H1 (cell line): ENCODE results near the gene RNF145. TPM values are rescaled to one million over a fixed set of nuclear protein-coding genes. Genes with fewer than 3 reads are reported as not detected.

Source experiments
- CTCF ChIA-PET: fragments of 300-600 bp; sonication (Branson Sonifier 250); formaldehyde crosslinking; loops from one replicate; lab custom pipeline; 2021; ENCODE audit not compliant: partially characterized antibody; lab: Charles Lee
- POLR2A ChIA-PET: fragments of 300-600 bp; sonication (Branson Sonifier 250); formaldehyde crosslinking; loops from one replicate; lab custom pipeline; 2021; ENCODE audit warnings: inconsistent platforms; ENCODE audit not compliant: partially characterized antibody; lab: Charles Lee
- DNase-seq, 2 experiments: peaks; one replicate each; pipeline versions ENCODE4 v3.0.0 to v3.0.0-alpha.2; 2010 to 2022; ENCODE audit warnings: low spot score in 2 of 2, low read depth in 1 of 2, mixed read lengths in 1 of 2
- FAIRE-seq: peaks from 2 replicates; lab custom pipeline; 2011; peaks lifted over from hg19 to GRCh38; lab: Jason Lieb, UNC
- H2AFZ ChIP-seq: 2 replicates; pipeline ENCODE4 v1.8.1; 2012; ENCODE audit warnings: low read length, inconsistent platforms
- H2AK5ac ChIP-seq: 2 replicates; pipeline ENCODE4 v1.6.1; 2013; ENCODE audit warnings: low read depth, low read length
- H2BK120ac ChIP-seq: replicated peaks from 2 replicates; pipeline ENCODE3; 2013; ENCODE audit warnings: low read depth, low read length, inconsistent platforms
- H2BK12ac ChIP-seq: 2 replicates; pipeline ENCODE4 v1.6.1; 2013; ENCODE audit warnings: low read depth, low read length
- H2BK15ac ChIP-seq: 2 replicates; pipeline ENCODE4 v1.6.1; 2013; ENCODE audit warnings: low read length
- H2BK20ac ChIP-seq: 2 replicates; pipeline ENCODE4 v1.6.1; 2013; ENCODE audit warnings: low read length
- H2BK5ac ChIP-seq: 2 replicates; pipeline ENCODE4 v1.6.1; 2013; ENCODE audit warnings: low read depth, low read length
- H3K14ac ChIP-seq: 2 replicates; pipeline ENCODE4 v1.6.1; 2013; ENCODE audit warnings: inconsistent platforms; ENCODE audit not compliant: insufficient read length
- H3K18ac ChIP-seq: 2 replicates; pipeline ENCODE4 v1.6.1; 2013; ENCODE audit warnings: low read length; ENCODE audit errors: extremely low read depth
- H3K23ac ChIP-seq: 2 replicates; pipeline ENCODE4 v1.6.1; 2013; ENCODE audit warnings: inconsistent platforms; ENCODE audit not compliant: insufficient read length
- H3K23me2 ChIP-seq: 2 replicates; pipeline ENCODE4 v1.6.1; 2013; ENCODE audit warnings: low read depth, low read length
- H3K27ac ChIP-seq: 2 replicates; pipeline ENCODE4 v1.6.1; 2011; ENCODE audit warnings: low read depth, low read length, inconsistent platforms
- H3K27me3 ChIP-seq, 4 experiments: replicated peaks in 1 of 4; 1 replicate in 1 of 4; 2 replicates in 3 of 4; pipeline versions ENCODE4 v1.6.1 to v1.8.1; 2011 to 2013; ENCODE audit warnings: low read length in 3 of 4, mild to moderate bottlenecking in 3 of 4, inconsistent platforms in 2 of 4, mixed read lengths in 2 of 4, moderate library complexity in 1 of 4; ENCODE audit not compliant: control insufficient read depth in 3 of 4, insufficient read depth in 3 of 4; ENCODE audit errors: extremely low read depth in 1 of 4
- H3K36me3 ChIP-seq, 4 experiments: 2 replicates each; pipeline versions ENCODE4 v1.6.1 to v1.8.1; 2011 to 2013; ENCODE audit warnings: mild to moderate bottlenecking in 4 of 4, low read length in 3 of 4, moderate library complexity in 2 of 4, control low read depth in 1 of 4, inconsistent platforms in 1 of 4; ENCODE audit not compliant: insufficient read depth in 4 of 4, control insufficient read depth in 2 of 4
- H3K4ac ChIP-seq: replicated peaks from 2 replicates; pipeline ENCODE3; 2013; ENCODE audit warnings: low read length, low read depth, mixed read lengths, inconsistent platforms; ENCODE audit not compliant: insufficient read length
- H3K4me1 ChIP-seq, 4 experiments: replicated peaks in 1 of 4; 1 replicate in 1 of 4; 2 replicates in 3 of 4; pipeline versions ENCODE4 v1.6.1 to v1.8.1; 2011 to 2013; ENCODE audit warnings: low read length in 3 of 4, inconsistent platforms in 2 of 4, mixed read lengths in 1 of 4; ENCODE audit not compliant: insufficient read depth in 4 of 4, control insufficient read depth in 3 of 4
- H3K4me2 ChIP-seq, 2 experiments: 2 replicates each; pipeline versions ENCODE4 v1.6.1 to v1.8.1; 2011 to 2013; ENCODE audit warnings: low read depth in 2 of 2, low read length in 2 of 2, control low read depth in 1 of 2, inconsistent platforms in 1 of 2, mild to moderate bottlenecking in 1 of 2; ENCODE audit not compliant: insufficient read depth in 1 of 2
- H3K4me3 ChIP-seq, 4 experiments: fragments of 200-600, 300-600 bp in 1 of 4; sonication (generic), shearing (Covaris generic), sonication (Bioruptor Twin) in 1 of 4; 2 replicates each; pipeline versions ENCODE4 v1.5.1 to v1.8.1; 2011 to 2016; ENCODE audit warnings: low read length in 4 of 4, low read depth in 3 of 4, control low read depth in 2 of 4, inconsistent platforms in 2 of 4, mild to moderate bottlenecking in 2 of 4, mixed read lengths in 1 of 4, moderate library complexity in 1 of 4; ENCODE audit not compliant: insufficient read depth in 2 of 4; ENCODE audit errors: extremely low read depth in 1 of 4
- H3K56ac ChIP-seq: replicated peaks from 2 replicates; pipeline ENCODE3; 2013; ENCODE audit warnings: low read depth, mild to moderate bottlenecking, mixed read lengths, low read length, inconsistent platforms; ENCODE audit not compliant: insufficient read length
- H3K79me1 ChIP-seq: 2 replicates; pipeline ENCODE4 v1.6.1; 2013; ENCODE audit warnings: low read depth, low read length, control low read depth
- H3K79me2 ChIP-seq, 2 experiments: 2 replicates each; pipeline versions ENCODE4 v1.6.1 to v1.8.1; 2012 to 2013; ENCODE audit warnings: low read length in 2 of 2, mild to moderate bottlenecking in 2 of 2, inconsistent platforms in 1 of 2; ENCODE audit not compliant: insufficient read depth in 2 of 2, control insufficient read depth in 1 of 2
- H3K9ac ChIP-seq, 4 experiments: replicated peaks in 1 of 4; 1 replicate in 1 of 4; 2 replicates in 3 of 4; pipeline versions ENCODE4 v1.6.1 to v1.8.1; 2011 to 2013; ENCODE audit warnings: low read depth in 3 of 4, low read length in 3 of 4, control low read depth in 2 of 4, mild to moderate bottlenecking in 2 of 4, moderate library complexity in 2 of 4, inconsistent platforms in 1 of 4; ENCODE audit errors: extremely low read depth in 1 of 4
- H3K9me3 ChIP-seq, 2 experiments: 2 replicates each; pipeline versions ENCODE4 v1.6.1 to v1.8.1; 2012 to 2013; ENCODE audit warnings: mild to moderate bottlenecking in 2 of 2, moderate library complexity in 2 of 2, control low read depth in 1 of 2, inconsistent platforms in 1 of 2, low read depth in 1 of 2, low read length in 1 of 2, mixed read lengths in 1 of 2; ENCODE audit not compliant: insufficient read depth in 2 of 2
- H4K20me1 ChIP-seq, 2 experiments: replicated peaks in 1 of 2; 2 replicates each; pipeline versions ENCODE3 to v1.8.1; 2011 to 2013; ENCODE audit warnings: inconsistent platforms in 2 of 2, low read length in 2 of 2, mild to moderate bottlenecking in 1 of 2; ENCODE audit not compliant: insufficient read depth in 2 of 2, control insufficient read depth in 1 of 2
- H4K5ac ChIP-seq: 2 replicates; pipeline ENCODE4 v1.6.1; 2013; ENCODE audit warnings: low read length, low read depth, mixed read lengths, inconsistent platforms; ENCODE audit not compliant: insufficient read length
- H4K8ac ChIP-seq: 2 replicates; pipeline ENCODE4 v1.8.0; 2013; ENCODE audit warnings: mild to moderate bottlenecking, moderate library complexity, low read length, inconsistent platforms; ENCODE audit not compliant: insufficient read depth; ENCODE audit errors: extremely low read depth
- H4K91ac ChIP-seq: replicated peaks from 2 replicates; pipeline ENCODE3; 2013; ENCODE audit warnings: low read length, mixed read lengths, inconsistent platforms; ENCODE audit not compliant: insufficient read length
- CTBP2 ChIP-seq: IDR thresholded peaks from 2 replicates; pipeline ENCODE4 v1.7.0; 2011; ENCODE audit warnings: borderline replicate concordance, mild to moderate bottlenecking, moderate library complexity, mixed read lengths, low read length; ENCODE audit not compliant: insufficient read depth, insufficient read length
- SIX5 ChIP-seq: IDR thresholded peaks from 2 replicates; pipeline ENCODE4 v1.6.1; 2011; ENCODE audit warnings: mild to moderate bottlenecking, low read depth, low read length
- TEAD4 ChIP-seq: IDR thresholded peaks from 2 replicates; pipeline ENCODE4 v1.6.1; 2012; ENCODE audit warnings: low read depth, low read length, inconsistent platforms, mixed read lengths
- WGBS, 2 experiments: shearing (Covaris generic) in 1 of 2; methylation state at CpG; one replicate each; pipeline versions ENCODE4 v1.1.6 to v1.1.7; 2013 to 2015; ENCODE audit warnings: low lambda C conversion rate in 2 of 2, mixed read lengths in 2 of 2, inconsistent platforms in 1 of 2, low coverage in 1 of 2, missing lambda C conversion rate in 1 of 2; ENCODE audit not compliant: insufficient replicate concordance in 2 of 2, insufficient coverage in 1 of 2, insufficient read length in 1 of 2; ENCODE audit errors: extremely low coverage in 1 of 2, missing lambda C conversion rate in 1 of 2; 5-methylcytosine and 5-hydroxymethylcytosine counted together
- polyA plus RNA-seq, 7 experiments: library from polyadenylated mRNA; depleted of rRNA in 3 of 7; stranded (reverse) in 5 of 7; unstranded in 2 of 7; fragments of >200 nt in 5 of 7; fragments of 200-250 nt in 2 of 7; gene quantifications; 1 replicate in 5 of 7; 2 replicates in 1 of 7; 4 replicates in 1 of 7; pipeline versions ENCODE4 v1.2.1 to v1.2.3, GENCODE V29; 2011 to 2013; ENCODE audit warnings: missing spikeins in 2 of 7, mixed read lengths in 2 of 7
- total RNA-seq: library from RNA; stranded (reverse); fragmentation: NEBNext Ultra II Directional; extraction: Animal tissue kit (Norgen Biotek cat#: 25700); gene quantifications from 2 replicates; pipeline ENCODE4 v1.2.1, GENCODE V29; 2021

Gene RNF145
- total and polyA plus RNA-seq, 2 of the 8 experiments (the other 6 are each of a cell fraction or from before 2014, with no cell fraction given), result 34.2 to 72.5 TPM

DNA sequence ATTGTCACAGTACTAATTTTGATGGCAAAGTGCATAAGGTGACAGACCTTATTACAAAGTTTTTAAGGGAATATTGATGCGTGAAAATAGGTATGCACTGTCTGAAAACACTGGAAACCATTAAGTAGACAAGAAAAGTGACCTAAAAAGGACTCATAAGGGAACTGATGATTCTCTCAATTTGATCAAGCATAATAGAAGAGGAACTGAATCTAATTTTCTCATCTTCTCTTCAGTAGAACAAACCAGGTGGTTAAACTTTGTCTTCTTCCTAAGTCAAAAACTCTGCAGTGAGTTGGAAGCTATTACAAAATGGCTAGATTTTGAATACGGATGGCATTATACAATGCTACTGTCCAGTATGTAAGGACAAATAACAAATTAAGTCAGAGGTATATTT, 53.4 kb downstream of the RNF145 start:
- H3K79me1 ChIP-seq, result no peaks in the 10 kb centered on the region
- no peak overlapping the region for H3K27ac ChIP-seq
- H2BK5ac ChIP-seq, result no peak overlapping the region
- no peak overlapping the region for H2BK120ac ChIP-seq
- no peak overlapping the region for H3K18ac ChIP-seq
- no peak overlapping the region for H3K4me3 ChIP-seq
- H3K4me1 ChIP-seq, result no peaks in the 10 kb centered on the region
- H3K36me3 ChIP-seq, result peaks cover 0 to 14% (median 5%) of the 10 kb centered on the region in 4 experiments; a peak in 4 of 8 replicates
- no peak overlapping the region for H4K5ac ChIP-seq
- FAIRE-seq (no peak), DNase-seq (no peak)
- H3K23me2 ChIP-seq, result no peaks in the 10 kb centered on the region
- no peak overlapping the region for H4K8ac ChIP-seq
- CTCF ChIA-PET, result interaction anchor here (0.6 to 5.8 kb wide), 14 partner anchors 9 to 1219 kb away, joined by 3 to 38 read pairs (median 4); no protein-coding TSS in a partner anchor
- no peak overlapping the region for H3K4me2 ChIP-seq
- H3K4ac ChIP-seq, result no peak overlapping the region
- H2BK15ac ChIP-seq, result no peak overlapping the region
- H2AK5ac ChIP-seq, result no peak overlapping the region
- no peaks in the 10 kb centered on the region for H3K79me2 ChIP-seq
- no peak overlapping the region for H2AFZ ChIP-seq
- H2BK12ac ChIP-seq, result no peak overlapping the region
- peaks cover 2 to 3% of the 10 kb centered on the region in 2 experiments for H4K20me1 ChIP-seq
- H3K9me3 ChIP-seq, result no peaks in the 10 kb centered on the region
- no peak overlapping the region for H3K14ac ChIP-seq
- 88% methylated on average over 2 of the region's 2 CpGs; no CpG with 5 or more reads in 1 of the 2 experiments for WGBS, 2 experiments
- H3K9ac ChIP-seq, result no peak overlapping the region
- H3K27me3 ChIP-seq, result no peaks in the 10 kb centered on the region
- POLR2A ChIA-PET, result no interaction called here
- H2BK20ac ChIP-seq, result no peak overlapping the region
- H4K91ac ChIP-seq, result no peak overlapping the region
- no peak overlapping the region for H3K56ac ChIP-seq
- no peak overlapping the region for H3K23ac ChIP-seq
- TF ChIP-seq SIX5 (no peak), CTBP2 (no peak), TEAD4 (no peak)
